ENCODE results near the gene R3HDM2.

The R3HDM2 gene

GRCh38 chr12:57465747-57466505, 35.1 kb upstream of the R3HDM2 start:
- H3K27ac ChIP-seq (ENCODE audit: insufficient read depth, low read depth, low read length, poor library complexity, severe bottlenecking), result no peak overlapping the region
- no peaks in the 10 kb centered on the region for H3K9me3 ChIP-seq (ENCODE audit: control insufficient read depth, low read length)
- WGBS, 2 experiments, result 93 to 95% methylated on average over 14 of the region's 14 CpGs
- H3K4me3 ChIP-seq (ENCODE audit: insufficient read depth, low read depth, low read length), result no peak overlapping the region
- no peaks in the 10 kb centered on the region for H3K36me3 ChIP-seq (ENCODE audit: control insufficient read depth, insufficient read depth, low read length)
- peaks cover 11% of the 10 kb centered on the region for H3K27me3 ChIP-seq (ENCODE audit: control insufficient read depth, insufficient read depth, low read length, poor library complexity, severe bottlenecking)
- peaks cover 12% of the 10 kb centered on the region for H3K4me1 ChIP-seq (ENCODE audit: control insufficient read depth, insufficient read depth, low read length)

- Histone ChIP-seq H3K4me1 (ENCODE audit: control insufficient read depth, insufficient read depth, low read length) (peaks cover 18% of the 10 kb centered on the region), H3K36me3 (ENCODE audit: control insufficient read depth, insufficient read depth, low read length) (no peaks in the 10 kb centered on the region), H3K4me3 (ENCODE audit: insufficient read depth, low read depth, low read length) (no peak overlapping the region), H3K27me3 (ENCODE audit: control insufficient read depth, insufficient read depth, low read length, poor library complexity, severe bottlenecking) (peaks cover 18% of the 10 kb centered on the region), H3K9me3 (ENCODE audit: control insufficient read depth, low read length) (no peaks in the 10 kb centered on the region), H3K27ac (ENCODE audit: insufficient read depth, low read depth, low read length, poor library complexity, severe bottlenecking) (no peak overlapping the region)
- 95 to 98% methylated on average over 6 of the region's 6 CpGs for WGBS, 2 experiments
Measured at GRCh38 chr12:57465030-57465746, 34.3 kb upstream of the R3HDM2 start.

GRCh38 chr12:57464569-57464968, 33.7 kb upstream of the R3HDM2 start:
- Histone ChIP-seq H3K9me3 (ENCODE audit: control insufficient read depth, low read length) (no peaks in the 10 kb centered on the region), H3K36me3 (ENCODE audit: control insufficient read depth, insufficient read depth, low read length) (no peaks in the 10 kb centered on the region), H3K27ac (ENCODE audit: insufficient read depth, low read depth, low read length, poor library complexity, severe bottlenecking) (no peak overlapping the region), H3K4me3 (ENCODE audit: insufficient read depth, low read depth, low read length) (no peak overlapping the region), H3K4me1 (ENCODE audit: control insufficient read depth, insufficient read depth, low read length) (peaks cover 19% of the 10 kb centered on the region), H3K27me3 (ENCODE audit: control insufficient read depth, insufficient read depth, low read length, poor library complexity, severe bottlenecking) (peaks cover 21% of the 10 kb centered on the region)
- 93 to 95% methylated on average over 12 of the region's 12 CpGs for WGBS, 2 experiments

- H3K4me1 ChIP-seq (ENCODE audit: control insufficient read depth, insufficient read depth, low read length), result peaks cover 24% of the 10 kb centered on the region
- H3K4me3 ChIP-seq (ENCODE audit: insufficient read depth, low read depth, low read length), result no peak overlapping the region
- no peak overlapping the region for H3K27ac ChIP-seq (ENCODE audit: insufficient read depth, low read depth, low read length, poor library complexity, severe bottlenecking)
- H3K9me3 ChIP-seq (ENCODE audit: control insufficient read depth, low read length), result no peaks in the 10 kb centered on the region
- no peaks in the 10 kb centered on the region for H3K36me3 ChIP-seq (ENCODE audit: control insufficient read depth, insufficient read depth, low read length)
- 31 to 36% methylated on average over 5 of the region's 5 CpGs for WGBS, 2 experiments
- H3K27me3 ChIP-seq (ENCODE audit: control insufficient read depth, insufficient read depth, low read length, poor library complexity, severe bottlenecking), result peaks cover 21% of the 10 kb centered on the region
Measured at GRCh38 chr12:57462912-57463253, 32.0 kb upstream of the R3HDM2 start.

- Histone ChIP-seq H3K36me3 (ENCODE audit: control insufficient read depth, insufficient read depth, low read length) (no peaks in the 10 kb centered on the region), H3K4me1 (ENCODE audit: control insufficient read depth, insufficient read depth, low read length) (peaks cover 24% of the 10 kb centered on the region), H3K9me3 (ENCODE audit: control insufficient read depth, low read length) (no peaks in the 10 kb centered on the region), H3K4me3 (ENCODE audit: insufficient read depth, low read depth, low read length) (peak overlapping the region; percentile 31), H3K27ac (ENCODE audit: insufficient read depth, low read depth, low read length, poor library complexity, severe bottlenecking) (peak overlapping the region; percentile 82), H3K27me3 (ENCODE audit: control insufficient read depth, insufficient read depth, low read length, poor library complexity, severe bottlenecking) (peaks cover 21% of the 10 kb centered on the region)
- WGBS, 2 experiments, result 0% methylated on average over 28 of the region's 28 CpGs
Measured at GRCh38 chr12:57462251-57462911, 31.5 kb upstream of the R3HDM2 start.

GRCh38 chr12:57461917-57462250, 31.0 kb upstream of the R3HDM2 start:
- peaks cover 24% of the 10 kb centered on the region for H3K4me1 ChIP-seq (ENCODE audit: control insufficient read depth, insufficient read depth, low read length)
- no peaks in the 10 kb centered on the region for H3K36me3 ChIP-seq (ENCODE audit: control insufficient read depth, insufficient read depth, low read length)
- peak overlapping the region; percentile 58 for H3K27ac ChIP-seq (ENCODE audit: insufficient read depth, low read depth, low read length, poor library complexity, severe bottlenecking)
- 1% methylated on average over 8 to 9 of the region's 9 CpGs for WGBS, 2 experiments
- peaks cover 21% of the 10 kb centered on the region for H3K27me3 ChIP-seq (ENCODE audit: control insufficient read depth, insufficient read depth, low read length, poor library complexity, severe bottlenecking)
- H3K4me3 ChIP-seq (ENCODE audit: insufficient read depth, low read depth, low read length), result peak overlapping the region; percentile 31
- H3K9me3 ChIP-seq (ENCODE audit: control insufficient read depth, low read length), result no peaks in the 10 kb centered on the region

- Histone ChIP-seq H3K9me3 (ENCODE audit: control insufficient read depth, low read length) (no peaks in the 10 kb centered on the region), H3K27me3 (ENCODE audit: control insufficient read depth, insufficient read depth, low read length, poor library complexity, severe bottlenecking) (peaks cover 21% of the 10 kb centered on the region), H3K36me3 (ENCODE audit: control insufficient read depth, insufficient read depth, low read length) (no peaks in the 10 kb centered on the region), H3K4me3 (ENCODE audit: insufficient read depth, low read depth, low read length) (peak overlapping the region; percentile 31), H3K27ac (ENCODE audit: insufficient read depth, low read depth, low read length, poor library complexity, severe bottlenecking) (peak overlapping the region; percentile 64), H3K4me1 (ENCODE audit: control insufficient read depth, insufficient read depth, low read length) (peaks cover 24% of the 10 kb centered on the region)
- 0% methylated on average over 31 to 32 of the region's 32 CpGs for WGBS, 2 experiments
Measured at GRCh38 chr12:57461276-57461916, 30.6 kb upstream of the R3HDM2 start.

GRCh38 chr12:57460841-57461275, 30.0 kb upstream of the R3HDM2 start:
- Histone ChIP-seq H3K4me3 (ENCODE audit: insufficient read depth, low read depth, low read length) (peak overlapping the region; percentile 31), H3K27me3 (ENCODE audit: control insufficient read depth, insufficient read depth, low read length, poor library complexity, severe bottlenecking) (peaks cover 21% of the 10 kb centered on the region), H3K4me1 (ENCODE audit: control insufficient read depth, insufficient read depth, low read length) (peaks cover 24% of the 10 kb centered on the region), H3K9me3 (ENCODE audit: control insufficient read depth, low read length) (no peaks in the 10 kb centered on the region), H3K36me3 (ENCODE audit: control insufficient read depth, insufficient read depth, low read length) (no peaks in the 10 kb centered on the region), H3K27ac (ENCODE audit: insufficient read depth, low read depth, low read length, poor library complexity, severe bottlenecking) (peak overlapping the region; percentile 64)
- WGBS, 2 experiments, result 0% methylated on average over 19 of the region's 19 CpGs

GRCh38 chr12:57460468-57460784, 29.6 kb upstream of the R3HDM2 start:
- H3K27me3 ChIP-seq (ENCODE audit: control insufficient read depth, insufficient read depth, low read length, poor library complexity, severe bottlenecking), result peaks cover 21% of the 10 kb centered on the region
- H3K4me3 ChIP-seq (ENCODE audit: insufficient read depth, low read depth, low read length), result no peak overlapping the region
- no peak overlapping the region for H3K27ac ChIP-seq (ENCODE audit: insufficient read depth, low read depth, low read length, poor library complexity, severe bottlenecking)
- no peaks in the 10 kb centered on the region for H3K36me3 ChIP-seq (ENCODE audit: control insufficient read depth, insufficient read depth, low read length)
- no peaks in the 10 kb centered on the region for H3K9me3 ChIP-seq (ENCODE audit: control insufficient read depth, low read length)
- peaks cover 27% of the 10 kb centered on the region for H3K4me1 ChIP-seq (ENCODE audit: control insufficient read depth, insufficient read depth, low read length)
- 1 to 2% methylated on average over 6 of the region's 6 CpGs for WGBS, 2 experiments
